ENCODE results near the gene DBF4B.

DNA sequence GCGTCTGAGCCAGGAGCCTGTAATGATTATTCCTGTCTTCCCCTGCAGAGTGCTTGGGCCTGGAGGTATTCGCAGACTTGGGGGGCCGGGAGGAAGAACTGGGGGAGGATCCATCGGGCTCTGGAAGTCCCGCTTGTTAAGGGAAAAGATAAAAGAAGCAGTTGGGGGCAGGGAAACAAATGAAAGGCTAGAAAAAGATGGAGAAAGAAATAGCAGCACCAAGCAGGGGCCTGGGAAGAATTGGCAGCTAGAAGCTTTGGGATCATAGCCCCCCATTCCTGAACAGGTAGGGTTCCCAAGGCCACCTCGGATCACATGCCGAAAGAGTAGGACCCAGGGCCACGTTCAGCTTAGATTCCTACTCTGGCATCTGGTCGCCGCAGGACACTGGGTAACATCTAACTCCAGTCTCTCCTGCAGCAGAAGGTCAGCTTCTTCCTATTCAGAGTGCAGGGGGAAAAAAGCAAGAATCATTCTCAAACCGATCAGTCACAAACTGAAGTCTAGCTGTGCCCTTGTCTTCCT lies 73.9 kb downstream of the DBF4B start:
- no peak for TF ChIP-seq CTCF (IDR thresholded peaks at IDR 0.05; ENCODE audit: low read depth, low read length, poor library complexity, severe bottlenecking)
- TF ChIP-seq EZH2phosphoT487 (IDR thresholded peaks at IDR 0.05; ENCODE audit: borderline replicate concordance, low read length) = no peak

Measured in DOHH2 (cell line).